ENCODE data around the gene SCFD2.

The SCFD2 gene

GRCh38 chr4:52877036-52877435, 488.8 kb downstream of the SCFD2 start:
- Histone ChIP-seq H3K4me3 (ENCODE audit: insufficient read length, low read depth) (no peak overlapping the region), H3K36me3 (ENCODE audit: insufficient read depth, insufficient read length, low read length) (no peaks in the 10 kb centered on the region), H3K4me1 (ENCODE audit: insufficient read depth, insufficient read length) (peaks cover 10% of the 10 kb centered on the region), H3K27me3 (ENCODE audit: insufficient read depth, insufficient read length) (no peaks in the 10 kb centered on the region), H3K9ac (ENCODE audit: insufficient read length, low read depth) (no peak overlapping the region), H3K9me3 (ENCODE audit: insufficient read depth, low read length) (no peaks in the 10 kb centered on the region)
- TF ChIP-seq YY1 (IDR thresholded peaks at IDR 0.05; ENCODE audit: insufficient read depth, insufficient read length) (no peak), SUZ12 (IDR thresholded peaks at IDR 0.05; ENCODE audit: extremely low read depth, insufficient read depth, insufficient read length) (no peak), ZNF274 (IDR thresholded peaks at IDR 0.05; ENCODE audit: low read depth, low read length) (no peak)
- DNase-seq (ENCODE audit: low read depth, low spot score) = no peak

- TF ChIP-seq YY1 (IDR thresholded peaks at IDR 0.05; ENCODE audit: insufficient read depth, insufficient read length) = no peak
- TF ChIP-seq SUZ12 (IDR thresholded peaks at IDR 0.05; ENCODE audit: extremely low read depth, insufficient read depth, insufficient read length) = no peak
- TF ChIP-seq ZNF274 (IDR thresholded peaks at IDR 0.05; ENCODE audit: low read depth, low read length) = no peak
- H3K4me3 ChIP-seq (ENCODE audit: insufficient read length, low read depth) = no peak overlapping the region
- H3K9me3 ChIP-seq (ENCODE audit: insufficient read depth, low read length) = no peaks in the 10 kb centered on the region
- no peaks in the 10 kb centered on the region for H3K27me3 ChIP-seq (ENCODE audit: insufficient read depth, insufficient read length)
- no peak overlapping the region for H3K9ac ChIP-seq (ENCODE audit: insufficient read length, low read depth)
- no peak for DNase-seq (ENCODE audit: low read depth, low spot score)
- H3K36me3 ChIP-seq (ENCODE audit: insufficient read depth, insufficient read length, low read length) = no peaks in the 10 kb centered on the region
- peaks cover 10% of the 10 kb centered on the region for H3K4me1 ChIP-seq (ENCODE audit: insufficient read depth, insufficient read length)
Measured at GRCh38 chr4:52876069-52876468, 489.8 kb downstream of the SCFD2 start.

GRCh38 chr4:52874948-52875347, 490.9 kb downstream of the SCFD2 start:
- no peak overlapping the region for H3K4me3 ChIP-seq (ENCODE audit: insufficient read length, low read depth)
- H3K9me3 ChIP-seq (ENCODE audit: insufficient read depth, low read length) = no peaks in the 10 kb centered on the region
- H3K27me3 ChIP-seq (ENCODE audit: insufficient read depth, insufficient read length) = no peaks in the 10 kb centered on the region
- peaks cover 10% of the 10 kb centered on the region for H3K4me1 ChIP-seq (ENCODE audit: insufficient read depth, insufficient read length)
- no peaks in the 10 kb centered on the region for H3K36me3 ChIP-seq (ENCODE audit: insufficient read depth, insufficient read length, low read length)
- no peak overlapping the region for H3K9ac ChIP-seq (ENCODE audit: insufficient read length, low read depth)
- no peak for DNase-seq (ENCODE audit: low read depth, low spot score)
- TF ChIP-seq ZNF274 (IDR thresholded peaks at IDR 0.05; ENCODE audit: low read depth, low read length) = no peak
- TF ChIP-seq YY1 (IDR thresholded peaks at IDR 0.05; ENCODE audit: insufficient read depth, insufficient read length) = no peak
- no peak for TF ChIP-seq SUZ12 (IDR thresholded peaks at IDR 0.05; ENCODE audit: extremely low read depth, insufficient read depth, insufficient read length)

- no peak for TF ChIP-seq SUZ12 (IDR thresholded peaks at IDR 0.05; ENCODE audit: extremely low read depth, insufficient read depth, insufficient read length)
- TF ChIP-seq YY1 (IDR thresholded peaks at IDR 0.05; ENCODE audit: insufficient read depth, insufficient read length) = no peak
- TF ChIP-seq ZNF274 (IDR thresholded peaks at IDR 0.05; ENCODE audit: low read depth, low read length) = no peak
- Histone ChIP-seq H3K9ac (ENCODE audit: insufficient read length, low read depth) (no peak overlapping the region), H3K4me1 (ENCODE audit: insufficient read depth, insufficient read length) (peaks cover 13% of the 10 kb centered on the region), H3K4me3 (ENCODE audit: insufficient read length, low read depth) (no peak overlapping the region), H3K27me3 (ENCODE audit: insufficient read depth, insufficient read length) (no peaks in the 10 kb centered on the region), H3K36me3 (ENCODE audit: insufficient read depth, insufficient read length, low read length) (no peaks in the 10 kb centered on the region), H3K9me3 (ENCODE audit: insufficient read depth, low read length) (no peaks in the 10 kb centered on the region)
- peak; percentile 82 for DNase-seq (ENCODE audit: low read depth, low spot score)
Measured at GRCh38 chr4:52873861-52874343, 492.0 kb downstream of the SCFD2 start.

GRCh38 chr4:52873191-52873590, 492.7 kb downstream of the SCFD2 start:
- no peak for DNase-seq (ENCODE audit: low read depth, low spot score)
- peaks cover 13% of the 10 kb centered on the region for H3K4me1 ChIP-seq (ENCODE audit: insufficient read depth, insufficient read length)
- H3K9me3 ChIP-seq (ENCODE audit: insufficient read depth, low read length) = no peaks in the 10 kb centered on the region
- no peaks in the 10 kb centered on the region for H3K36me3 ChIP-seq (ENCODE audit: insufficient read depth, insufficient read length, low read length)
- no peak overlapping the region for H3K4me3 ChIP-seq (ENCODE audit: insufficient read length, low read depth)
- TF ChIP-seq YY1 (IDR thresholded peaks at IDR 0.05; ENCODE audit: insufficient read depth, insufficient read length) (no peak), ZNF274 (IDR thresholded peaks at IDR 0.05; ENCODE audit: low read depth, low read length) (no peak), SUZ12 (IDR thresholded peaks at IDR 0.05; ENCODE audit: extremely low read depth, insufficient read depth, insufficient read length) (no peak)
- H3K27me3 ChIP-seq (ENCODE audit: insufficient read depth, insufficient read length) = no peaks in the 10 kb centered on the region
- no peak overlapping the region for H3K9ac ChIP-seq (ENCODE audit: insufficient read length, low read depth)

GRCh38 chr4:52870225-52870624, 495.6 kb downstream of the SCFD2 start:
- no peaks in the 10 kb centered on the region for H3K9me3 ChIP-seq (ENCODE audit: insufficient read depth, low read length)
- H3K27me3 ChIP-seq (ENCODE audit: insufficient read depth, insufficient read length) = no peaks in the 10 kb centered on the region
- H3K9ac ChIP-seq (ENCODE audit: insufficient read length, low read depth) = no peak overlapping the region
- TF ChIP-seq ZNF274 (IDR thresholded peaks at IDR 0.05; ENCODE audit: low read depth, low read length) (no peak), YY1 (IDR thresholded peaks at IDR 0.05; ENCODE audit: insufficient read depth, insufficient read length) (no peak), SUZ12 (IDR thresholded peaks at IDR 0.05; ENCODE audit: extremely low read depth, insufficient read depth, insufficient read length) (no peak)
- H3K4me3 ChIP-seq (ENCODE audit: insufficient read length, low read depth) = no peak overlapping the region
- peaks cover 23% of the 10 kb centered on the region for H3K36me3 ChIP-seq (ENCODE audit: insufficient read depth, insufficient read length, low read length)
- no peak for DNase-seq (ENCODE audit: low read depth, low spot score)
- H3K4me1 ChIP-seq (ENCODE audit: insufficient read depth, insufficient read length) = peaks cover 11% of the 10 kb centered on the region

- Histone ChIP-seq H3K36me3 (ENCODE audit: insufficient read depth, insufficient read length, low read length) (peaks cover 29% of the 10 kb centered on the region), H3K9ac (ENCODE audit: insufficient read length, low read depth) (no peak overlapping the region), H3K4me1 (ENCODE audit: insufficient read depth, insufficient read length) (peaks cover 11% of the 10 kb centered on the region), H3K9me3 (ENCODE audit: insufficient read depth, low read length) (no peaks in the 10 kb centered on the region), H3K27me3 (ENCODE audit: insufficient read depth, insufficient read length) (no peaks in the 10 kb centered on the region), H3K4me3 (ENCODE audit: insufficient read length, low read depth) (no peak overlapping the region)
- DNase-seq (ENCODE audit: low read depth, low spot score) = no peak
- no peak for TF ChIP-seq SUZ12 (IDR thresholded peaks at IDR 0.05; ENCODE audit: extremely low read depth, insufficient read depth, insufficient read length)
- TF ChIP-seq ZNF274 (IDR thresholded peaks at IDR 0.05; ENCODE audit: low read depth, low read length) = no peak
- no peak for TF ChIP-seq YY1 (IDR thresholded peaks at IDR 0.05; ENCODE audit: insufficient read depth, insufficient read length)
Measured at GRCh38 chr4:52869656-52870055, 496.2 kb downstream of the SCFD2 start.
